HCT116 (cell line): ENCODE measurements around the gene NUDT5. TPM values are rescaled to one million over a fixed set of nuclear protein-coding genes. Genes with fewer than 3 reads are reported as not detected.

ENCODE experiments used
- ATAC-seq: fragments of 200-7000 bp; cut with Tn5 transposase; 2 replicates; pipeline ENCODE4 v1.9.1; 2020; ENCODE audit warnings: mild to moderate bottlenecking, moderate library complexity
- Bru-seq: library from RNA; stranded (reverse); fragments of 400-500 nt; gene quantifications from one replicate; lab custom pipeline; 2021; lab: Mats Ljungman, UMichigan
- BruChase-seq, 2 experiments: library from RNA; stranded (reverse); fragments of 400-500 nt; gene quantifications; one replicate each; lab custom pipeline; 2021; lab: Mats Ljungman, UMichigan
- BruUV-seq: library from RNA; stranded (reverse); fragments of 400-500 nt; replicated peaks from 2 replicates; lab custom pipeline; 2021; lab: Mats Ljungman, UMichigan
- CTCF ChIA-PET: fragments of 300-600 bp; sonication (Branson Sonifier 250); formaldehyde crosslinking; loops from one replicate; lab custom pipeline; 2021; ENCODE audit warnings: antibody characterized with exemption; lab: Charles Lee
- POLR2A ChIA-PET: fragments of 300-600, 350-600 bp; sonication (Branson Sonifier 250); formaldehyde crosslinking; loops from one replicate; lab custom pipeline; 2021; ENCODE audit warnings: antibody characterized with exemption; lab: Charles Lee
- RAD21 ChIA-PET, 2 experiments: fragments of 300-600 bp; sonication (Branson Sonifier 250); formaldehyde crosslinking; loops; one replicate each; lab custom pipeline; 2023; ENCODE audit warnings: low total read pairs in 2 of 2; ENCODE audit not compliant: uncharacterized antibody in 2 of 2, unreplicated experiment in 2 of 2, low non-redundant PET in 1 of 2; lab: Charles Lee
- DNase-seq: peaks from one replicate; pipeline ENCODE4 v3.0.0-alpha.2; 2010; ENCODE audit warnings: low read depth, low spot score
- H2AFZ ChIP-seq: fragments of 200-600 bp; shearing (Covaris generic), sonication (generic); 2 replicates; pipeline ENCODE4 v1.6.1; 2017; ENCODE audit warnings: low read depth, mixed run types, mixed read lengths, antibody characterized with exemption, low read length; ENCODE audit not compliant: poor library complexity, severe bottlenecking
- H3K27ac ChIP-seq: 2 replicates; pipeline ENCODE4 v1.5.1; 2012; ENCODE audit warnings: low read depth, low read length
- H3K27me3 ChIP-seq: fragments of 200-600 bp; sonication (generic); 2 replicates; pipeline ENCODE4 v1.6.1; 2016; ENCODE audit warnings: mixed run types, low read length, mixed read lengths; ENCODE audit not compliant: insufficient read depth
- H3K36me3 ChIP-seq, 2 experiments: fragments of 200-500 bp in 1 of 2; fragments of 200-600 bp in 1 of 2; sonication (Bioruptor generic) in 1 of 2; sonication (generic) in 1 of 2; 2 replicates each; pipeline versions ENCODE4 v1.5.1 to v1.6.1; 2014 to 2016; ENCODE audit warnings: low read length in 2 of 2, inconsistent platforms in 1 of 2, mixed read lengths in 1 of 2, mixed run types in 1 of 2; ENCODE audit not compliant: insufficient read depth in 2 of 2, control insufficient read depth in 1 of 2
- H3K4me1 ChIP-seq, 2 experiments: fragments of 200-600 bp in 1 of 2; sonication (generic) in 1 of 2; 2 replicates each; pipeline versions ENCODE4 v1.5.1 to v1.6.1; 2012 to 2017; ENCODE audit warnings: low read length in 2 of 2, inconsistent platforms in 1 of 2, mild to moderate bottlenecking in 1 of 2, mixed read lengths in 1 of 2, mixed run types in 1 of 2, moderate library complexity in 1 of 2; ENCODE audit not compliant: insufficient read depth in 2 of 2, control insufficient read depth in 1 of 2
- H3K4me2 ChIP-seq: fragments of 200-600 bp; sonication (generic); 2 replicates; pipeline ENCODE4 v1.6.1; 2017; ENCODE audit warnings: mixed run types, low read length, mixed read lengths
- H3K4me3 ChIP-seq, 2 experiments: fragments of 200-600 bp in 1 of 2; sonication (generic) in 1 of 2; replicated peaks in 1 of 2; 2 replicates each; pipeline ENCODE4 v1.5.1; 2011 to 2016; ENCODE audit warnings: low read length in 2 of 2, control low read depth in 1 of 2, low read depth in 1 of 2, mild to moderate bottlenecking in 1 of 2, mixed read lengths in 1 of 2, mixed run types in 1 of 2
- H3K79me2 ChIP-seq: fragments of 200-600 bp; sonication (generic); 2 replicates; pipeline ENCODE4 v1.6.1; 2017; ENCODE audit warnings: mild to moderate bottlenecking, mixed run types, low read length, moderate library complexity, mixed read lengths; ENCODE audit not compliant: insufficient read depth
- H3K9ac ChIP-seq: fragments of 200-600 bp; sonication (generic); 2 replicates; pipeline ENCODE4 v1.6.1; 2016; ENCODE audit warnings: low read length, mixed read lengths
- H3K9me2 ChIP-seq: fragments of 200-600 bp; sonication (generic), shearing (Covaris generic); 2 replicates; pipeline ENCODE4 v1.6.1; 2017; ENCODE audit warnings: mixed run types, mild to moderate bottlenecking, moderate library complexity; ENCODE audit not compliant: insufficient read depth
- H3K9me3 ChIP-seq, 2 experiments: fragments of 200-500 bp in 1 of 2; fragments of 200-600 bp in 1 of 2; sonication (Bioruptor generic) in 1 of 2; sonication (generic) in 1 of 2; 2 replicates each; pipeline ENCODE4 v1.6.1; 2014 to 2017; ENCODE audit warnings: low read length in 2 of 2, mixed read lengths in 2 of 2, inconsistent platforms in 1 of 2, low read depth in 1 of 2, mild to moderate bottlenecking in 1 of 2, mixed run types in 1 of 2, moderate library complexity in 1 of 2; ENCODE audit not compliant: control insufficient read depth in 1 of 2, insufficient read depth in 1 of 2
- H4K20me1 ChIP-seq: fragments of 200-600 bp; sonication (generic), shearing (Covaris generic); 2 replicates; pipeline ENCODE4 v1.6.1; 2017; ENCODE audit warnings: mixed run types, mild to moderate bottlenecking, moderate library complexity; ENCODE audit not compliant: insufficient read depth
- ATF3 ChIP-seq: IDR thresholded peaks from 2 replicates; pipeline ENCODE4 v1.6.1; 2012
- CBX3 ChIP-seq: IDR thresholded peaks from 2 replicates; pipeline ENCODE4 v1.6.1; 2012; ENCODE audit warnings: low read depth
- CEBPB ChIP-seq: IDR thresholded peaks from 2 replicates; pipeline ENCODE4 v1.6.1; 2012; ENCODE audit warnings: low read depth
- EGR1 ChIP-seq: IDR thresholded peaks from 2 replicates; pipeline ENCODE4 v1.6.1; 2012; ENCODE audit warnings: low read depth
- ELF1 ChIP-seq: IDR thresholded peaks from 2 replicates; pipeline ENCODE4 v1.6.1; 2012; ENCODE audit warnings: low read depth, borderline replicate concordance
- EZH2 ChIP-seq: fragments of 200-600 bp; sonication (generic); IDR thresholded peaks from 2 replicates; pipeline ENCODE4 v1.6.1; 2017; ENCODE audit warnings: antibody characterized with exemption, mixed run types
- EZH2phosphoT487 ChIP-seq: fragments of 200-600 bp; IDR thresholded peaks from 2 replicates; pipeline ENCODE4 v1.6.1; 2018; ENCODE audit warnings: antibody characterized with exemption, borderline replicate concordance
- FOSL1 ChIP-seq: IDR thresholded peaks from 2 replicates; pipeline ENCODE4 v1.6.1; 2012; ENCODE audit warnings: low read depth
- JUND ChIP-seq: IDR thresholded peaks from 2 replicates; pipeline ENCODE4 v1.6.1; 2012
- MAX ChIP-seq: IDR thresholded peaks from 2 replicates; pipeline ENCODE4 v1.6.1; 2012
- POLR2AphosphoS5 ChIP-seq: IDR thresholded peaks from 2 replicates; pipeline ENCODE4 v1.6.1; 2011; ENCODE audit warnings: mild to moderate bottlenecking, low read depth, low read length, moderate library complexity
- RAD21 ChIP-seq: IDR thresholded peaks from 2 replicates; pipeline ENCODE4 v1.6.1; 2012; ENCODE audit warnings: low read depth, mild to moderate bottlenecking
- REST ChIP-seq: IDR thresholded peaks from 2 replicates; pipeline ENCODE4 v1.6.1; 2012; ENCODE audit warnings: low read depth
- SIN3A ChIP-seq: IDR thresholded peaks from 2 replicates; pipeline ENCODE4 v1.6.1; 2012; ENCODE audit warnings: low read depth
- SRF ChIP-seq: IDR thresholded peaks from 2 replicates; pipeline ENCODE4 v1.6.1; 2012; ENCODE audit warnings: low read depth
- TCF7L2 ChIP-seq: IDR thresholded peaks from 2 replicates; pipeline ENCODE4 v1.7.0; 2011; ENCODE audit warnings: borderline replicate concordance, inconsistent platforms; ENCODE audit not compliant: insufficient read depth, insufficient read length; ENCODE audit errors: extremely low read depth
- YY1 ChIP-seq: IDR thresholded peaks from 2 replicates; pipeline ENCODE4 v1.6.1; 2011; ENCODE audit warnings: low read length, low read depth, moderate library complexity, mild to moderate bottlenecking; ENCODE audit not compliant: insufficient replicate concordance; ENCODE audit errors: extremely low read depth
- ZFX ChIP-seq: fragments of 450-650 bp; IDR thresholded peaks from 2 replicates; pipeline ENCODE4 v1.6.1; 2017
- ZNF274 ChIP-seq: fragments of 200-500 bp; sonication (Bioruptor generic); IDR thresholded peaks from 2 replicates; pipeline ENCODE4 v1.6.1; 2014; ENCODE audit warnings: mild to moderate bottlenecking, low read depth, low read length, inconsistent platforms
- intact Hi-C: fragments of 100-400 bp; cut with micrococcal nuclease; formaldehyde crosslinking; loops from 2 replicates; pipeline ENCODE4 v1.10.0; 2022
- long read RNA-seq: library from polyadenylated mRNA; unstranded; transcript quantifications from one replicate; pipeline ENCODE4 v2.0.0, GENCODE V29; 2021; ENCODE audit not compliant: unreplicated experiment
- polyA plus RNA-seq: library from polyadenylated mRNA; unstranded; fragments of >200 nt; gene quantifications from 2 replicates; pipeline ENCODE4 v1.2.1, GENCODE V29; 2012; ENCODE audit warnings: missing spikeins
- total RNA-seq: library from RNA; stranded (reverse); gene quantifications from one replicate; pipeline ENCODE4 v1.2.1, GENCODE V29; 2021; ENCODE audit not compliant: unreplicated experiment
- TF ChIP-seq, protein P1 (sequence below), 3 experiments: fragments of 200-600 bp in 1 of 3; sonication (generic) in 1 of 3; IDR thresholded peaks in 2 of 3; conservative IDR thresholded peaks in 1 of 3; 2 replicates each; pipeline ENCODE4 v1.5.1; 2012 to 2017; ENCODE audit warnings: low read depth in 2 of 3, low read length in 2 of 3, antibody characterized with exemption in 1 of 3, borderline replicate concordance in 1 of 3, control low read depth in 1 of 3, mild to moderate bottlenecking in 1 of 3, mixed read lengths in 1 of 3, mixed run types in 1 of 3, moderate library complexity in 1 of 3; ENCODE audit not compliant: insufficient read depth in 1 of 3

Gene NUDT5
- 101 TPM for total RNA-seq
- 75.0 and 99.5 TPM in 2 replicates for polyA plus RNA-seq
- percentile 82 among the genes with signal in this experiment for Bru-seq, nascent RNA
- percentile 80 among the genes with signal in this experiment for BruChase-seq, experiment 1, labeled RNA remaining after a 6-hour chase
- percentile 85 among the genes with signal in this experiment for BruChase-seq, experiment 2, labeled RNA remaining after a 2-hour chase
- long read RNA-seq, partial matches to known transcripts: 7 of 39 reads
- long read RNA-seq, other reads (novel, unspliced or antisense): 31 of 39 reads

GRCh38 chr10:12195603-12196506, at the start of gene NUDT5, which contains the start of gene CDC123:
TSS of gene NUDT5 (minus strand) at chr10:12195891. CDS start at chr10:12186291, 9,600 bp downstream.
TSS of gene CDC123 (plus strand) at chr10:12196188. CDS start at chr10:12196246, 58 bp downstream.
- ATAC-seq (peak; percentile 93), DNase-seq (peak; percentile 82)
- RAD21 ChIA-PET: no interaction called here
- CTCF ChIA-PET: no interaction called here
- H3K9ac ChIP-seq: peak within 1 kb of the TSS; percentile 84
- peaks cover 5 to 31% of the 10 kb centered on the region in 2 experiments; a peak in 3 of 4 replicates for H3K36me3 ChIP-seq
- H3K4me1 ChIP-seq: peaks cover 11 to 27% of the 10 kb centered on the region in 2 experiments
- peak within 1 kb of the TSS; percentile 88 for H2AFZ ChIP-seq
- peak within 1 kb of the TSS; percentile 92 for H3K4me2 ChIP-seq
- H3K4me3 ChIP-seq: peak within 1 kb of the TSS; percentile 83 to 88
- peaks cover 98% of the 10 kb centered on the region for H3K79me2 ChIP-seq
- no peaks in the 10 kb centered on the region for H3K27me3 ChIP-seq
- POLR2A ChIA-PET: interaction anchor here (0.6 to 1.5 kb wide), 4 partner anchors 15 to 153 kb away, joined by 3 to 4 read pairs (median 4); partner anchors contain the start of gene UPF2
- H3K9me2 ChIP-seq: no peaks in the 10 kb centered on the region
- no peaks in the 10 kb centered on the region for H3K9me3 ChIP-seq
- intact Hi-C loops: no loop called here
- BruUV-seq: no TSS peak
- H4K20me1 ChIP-seq: peaks cover 9% of the 10 kb centered on the region; the same call in 1 of the 2 replicates
- peak within 1 kb of the TSS; percentile 91 for H3K27ac ChIP-seq
- no peak for TF ChIP-seq ZNF274
- TF ChIP-seq CBX3: peak; percentile 40; the same call in 1 of the 2 replicates
- peak; percentile 97 for TF ChIP-seq MAX
- TF ChIP-seq FOSL1: no peak
- TF ChIP-seq TCF7L2: peak; percentile 39
- TF ChIP-seq REST: no peak
- peak; percentile 70 for TF ChIP-seq EGR1
- peak; percentile 91 for TF ChIP-seq SIN3A
- no peak for TF ChIP-seq RAD21
- TF ChIP-seq ZFX: peak; percentile 72
- peak; percentile 81 for TF ChIP-seq ELF1
- no peak for TF ChIP-seq YY1
- no peak for TF ChIP-seq EZH2
- TF ChIP-seq, protein P1, sequence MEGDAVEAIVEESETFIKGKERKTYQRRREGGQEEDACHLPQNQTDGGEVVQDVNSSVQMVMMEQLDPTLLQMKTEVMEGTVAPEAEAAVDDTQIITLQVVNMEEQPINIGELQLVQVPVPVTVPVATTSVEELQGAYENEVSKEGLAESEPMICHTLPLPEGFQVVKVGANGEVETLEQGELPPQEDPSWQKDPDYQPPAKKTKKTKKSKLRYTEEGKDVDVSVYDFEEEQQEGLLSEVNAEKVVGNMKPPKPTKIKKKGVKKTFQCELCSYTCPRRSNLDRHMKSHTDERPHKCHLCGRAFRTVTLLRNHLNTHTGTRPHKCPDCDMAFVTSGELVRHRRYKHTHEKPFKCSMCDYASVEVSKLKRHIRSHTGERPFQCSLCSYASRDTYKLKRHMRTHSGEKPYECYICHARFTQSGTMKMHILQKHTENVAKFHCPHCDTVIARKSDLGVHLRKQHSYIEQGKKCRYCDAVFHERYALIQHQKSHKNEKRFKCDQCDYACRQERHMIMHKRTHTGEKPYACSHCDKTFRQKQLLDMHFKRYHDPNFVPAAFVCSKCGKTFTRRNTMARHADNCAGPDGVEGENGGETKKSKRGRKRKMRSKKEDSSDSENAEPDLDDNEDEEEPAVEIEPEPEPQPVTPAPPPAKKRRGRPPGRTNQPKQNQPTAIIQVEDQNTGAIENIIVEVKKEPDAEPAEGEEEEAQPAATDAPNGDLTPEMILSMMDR (IDR thresholded peaks at IDR 0.05 in 2 of 3, conservative IDR thresholded peaks at IDR 0.05 in 1 of 3; ENCODE audit: borderline replicate concordance in 1 of 3, insufficient read depth in 1 of 3, low read depth in 2 of 3, low read length in 2 of 3): no peak
- TF ChIP-seq JUND: 0 out of 2 replicates have a peak, but pooled peaks have one; percentile 6
- no peak for TF ChIP-seq EZH2phosphoT487
- no peak for TF ChIP-seq CEBPB
- TF ChIP-seq POLR2AphosphoS5: peak; percentile 42
- no peak for TF ChIP-seq ATF3
- TF ChIP-seq SRF: no peak
